Activated CD4-positive, alpha-beta T cell treated with anti-CD3 and anti-CD28 coated beads for 36 hours (primary cell): ENCODE results near the gene KRT17. TPM values are rescaled to one million over a fixed set of nuclear protein-coding genes. Genes with fewer than 3 reads are reported as not detected.
"Not testable (repeated sequence)": the region's sequence is repeated elsewhere in the genome, so short reads cannot be mapped to it uniquely, and the experiment has no call there.

Experiments used
- ATAC-seq: fragments of 200-7000 bp; cut with Tn5 transposase; one replicate; pipeline ENCODE4 v1.10.0; 2021; ENCODE audit warnings: mild to moderate bottlenecking, moderate library complexity
- CTCF ChIA-PET: fragments of 350-600 bp; sonication (Branson Sonifier 250); formaldehyde crosslinking; loops from one replicate; lab custom pipeline; 2021; ENCODE audit warnings: antibody characterized with exemption; lab: Charles Lee
- POLR2A ChIA-PET: fragments of 350-600 bp; sonication (Branson Sonifier 250); formaldehyde crosslinking; loops from one replicate; lab custom pipeline; 2021; ENCODE audit warnings: antibody characterized with exemption, inconsistent platforms; lab: Charles Lee
- DNase-seq: peaks from one replicate; pipeline ENCODE4 v3.0.0-alpha.2; 2020
- H3K27ac Mint-ChIP-seq: one replicate; pipeline ENCODE4 v1.8.0; 2021; ENCODE audit warnings: mixed read lengths
- H3K27me3 Mint-ChIP-seq: one replicate; pipeline ENCODE4 v1.8.0; 2021; ENCODE audit warnings: mixed read lengths
- H3K36me3 Mint-ChIP-seq: one replicate; pipeline ENCODE4 v1.8.0; 2021; ENCODE audit warnings: low read depth, mixed read lengths
- H3K4me1 Mint-ChIP-seq: one replicate; pipeline ENCODE4 v1.8.0; 2021; ENCODE audit warnings: mixed read lengths
- H3K4me3 Mint-ChIP-seq: one replicate; pipeline ENCODE4 v1.8.0; 2021; ENCODE audit warnings: mild to moderate bottlenecking, moderate library complexity, mixed read lengths
- H3K9me3 Mint-ChIP-seq: one replicate; pipeline ENCODE4 v1.8.0; 2021; ENCODE audit warnings: low read depth, mixed read lengths
- intact Hi-C, 2 experiments: fragments of 100-400 bp; cut with DNase I in 1 of 2; cut with micrococcal nuclease in 1 of 2; formaldehyde crosslinking; loops; one replicate each; pipeline versions ENCODE4 v1.14.2 to v1.15.1; 2022 to 2024; cut with DNase I, micrococcal nuclease
- total RNA-seq, 2 experiments: library from RNA; stranded (reverse); gene quantifications; one replicate each; pipeline ENCODE4 v1.2.3, GENCODE V29; 2021

KRT17 gene
- total RNA-seq, 2 experiments from 2014 or later = not detected

DNA sequence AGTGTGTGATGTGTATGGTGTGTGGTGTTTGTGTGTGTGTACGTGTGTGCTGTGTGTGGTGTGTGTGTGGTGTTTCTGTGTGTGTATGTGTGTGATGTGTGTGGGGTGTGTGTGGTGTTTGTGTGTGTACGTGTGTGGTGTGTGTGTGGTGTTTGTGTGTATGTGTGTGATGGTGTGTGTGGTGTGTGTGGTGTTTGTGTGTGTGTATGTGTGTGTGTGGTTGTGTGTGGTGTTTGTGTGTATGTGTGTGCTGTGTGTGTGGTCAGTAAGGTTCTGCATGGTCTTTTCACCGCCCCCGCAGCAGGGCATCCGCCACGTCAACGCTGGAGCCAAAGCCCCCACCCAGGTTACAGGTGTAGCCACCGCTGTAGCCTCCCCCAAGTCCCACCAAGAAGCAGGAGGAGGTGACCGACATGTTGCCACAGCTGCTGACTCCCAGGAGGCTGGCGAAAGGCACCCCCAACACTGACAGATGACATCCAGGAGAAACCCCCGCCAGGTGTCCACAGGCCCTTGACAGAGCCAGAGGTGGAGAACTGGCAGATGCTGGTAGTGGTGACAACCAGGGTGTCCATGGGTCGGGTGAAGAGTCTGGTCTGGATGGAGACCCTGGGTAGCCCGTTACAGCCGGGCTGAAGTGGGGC lies 9.3 kb upstream of the KRT17 start:
- no peak overlapping the region for H3K4me3 Mint-ChIP-seq
- ATAC-seq (no peak), DNase-seq (no peak)
- H3K36me3 Mint-ChIP-seq = no peaks in the 10 kb centered on the region
- no peaks in the 10 kb centered on the region for H3K4me1 Mint-ChIP-seq
- ChIA-PET CTCF (interaction anchor here (1.2 kb wide), 1 partner anchor 85 kb away, joined by 3 read pairs; no protein-coding TSS in a partner anchor), POLR2A (no interaction called here)
- H3K27me3 Mint-ChIP-seq = no peaks in the 10 kb centered on the region
- intact Hi-C loops = no loop called here
- no peaks in the 10 kb centered on the region for H3K9me3 Mint-ChIP-seq
- no peak overlapping the region for H3K27ac Mint-ChIP-seq

GRCh38 chr17:41632482-41633105 lies 8.2 kb upstream of the KRT17 start:
- H3K4me1 Mint-ChIP-seq = no peaks in the 10 kb centered on the region
- ChIA-PET CTCF (no interaction called here), POLR2A (no interaction called here)
- H3K4me3 Mint-ChIP-seq = no peak overlapping the region
- DNase-seq (no peak), ATAC-seq (no peak)
- intact Hi-C loops = no loop called here
- H3K36me3 Mint-ChIP-seq = no peaks in the 10 kb centered on the region
- no peak overlapping the region for H3K27ac Mint-ChIP-seq
- no peaks in the 10 kb centered on the region for H3K27me3 Mint-ChIP-seq
- H3K9me3 Mint-ChIP-seq = no peaks in the 10 kb centered on the region

- ATAC-seq = no peak
- Mint-ChIP-seq H3K9me3 (no peaks in the 10 kb centered on the region), H3K27me3 (no peaks in the 10 kb centered on the region), H3K36me3 (no peaks in the 10 kb centered on the region), H3K4me3 (no peak overlapping the region), H3K27ac (no peak overlapping the region), H3K4me1 (no peaks in the 10 kb centered on the region)
- DNase-seq = no peak
- CTCF ChIA-PET = no interaction called here
- intact Hi-C loops = no loop called here
- POLR2A ChIA-PET = no interaction called here
Measured at GRCh38 chr17:41631898-41632285, 7.5 kb upstream of the KRT17 start.

- ChIA-PET POLR2A (interaction anchor here (0.6 kb wide), 1 partner anchor 1925 kb away, joined by 3 read pairs; no protein-coding TSS in a partner anchor), CTCF (interaction anchor here (0.6 kb wide), 1 partner anchor 81 kb away, joined by 3 read pairs; no protein-coding TSS in a partner anchor)
- Mint-ChIP-seq H3K27ac (no peak overlapping the region), H3K36me3 (no peaks in the 10 kb centered on the region), H3K27me3 (no peaks in the 10 kb centered on the region), H3K4me3 (no peak overlapping the region), H3K9me3 (no peaks in the 10 kb centered on the region), H3K4me1 (no peaks in the 10 kb centered on the region)
- intact Hi-C loops = no loop called here
- no peak for ATAC-seq
- no peak for DNase-seq
Measured at GRCh38 chr17:41631025-41631897, 6.9 kb upstream of the KRT17 start.

GRCh38 chr17:41629826-41630670 lies 5.7 kb upstream of the KRT17 start:
- intact Hi-C loops = no loop called here
- POLR2A ChIA-PET = no interaction called here
- H3K36me3 Mint-ChIP-seq = no peaks in the 10 kb centered on the region
- H3K9me3 Mint-ChIP-seq = no peaks in the 10 kb centered on the region
- H3K4me3 Mint-ChIP-seq = no peak overlapping the region
- H3K27me3 Mint-ChIP-seq = no peaks in the 10 kb centered on the region
- H3K4me1 Mint-ChIP-seq = no peaks in the 10 kb centered on the region
- DNase-seq (no peak), ATAC-seq (no peak)
- CTCF ChIA-PET = no interaction called here
- H3K27ac Mint-ChIP-seq = no peak overlapping the region

DNA sequence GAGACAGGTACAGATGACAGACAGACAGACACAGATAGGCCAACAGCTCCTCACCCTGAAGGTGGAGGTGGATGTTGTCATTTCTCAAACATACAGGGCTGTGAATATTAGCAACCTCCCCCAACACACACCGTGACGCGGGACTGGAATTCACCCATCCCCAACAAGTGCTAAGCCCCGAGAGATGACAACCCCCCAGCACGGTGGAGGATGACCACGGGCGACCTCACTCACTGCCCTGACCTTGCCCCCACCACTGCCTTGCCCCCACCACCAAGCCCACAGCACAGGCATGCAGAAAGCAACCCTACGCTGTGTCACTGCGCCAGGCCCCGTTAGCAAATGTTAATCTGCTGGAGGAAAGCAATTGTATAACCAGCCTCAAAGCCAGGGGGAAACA lies 4.9 kb upstream of the KRT17 start:
- Mint-ChIP-seq H3K4me3 (no peak overlapping the region), H3K27ac (no peak overlapping the region), H3K4me1 (no peaks in the 10 kb centered on the region), H3K36me3 (no peaks in the 10 kb centered on the region), H3K9me3 (no peaks in the 10 kb centered on the region), H3K27me3 (no peaks in the 10 kb centered on the region)
- ChIA-PET POLR2A (no interaction called here), CTCF (no interaction called here)
- ATAC-seq = no peak
- DNase-seq = no peak
- intact Hi-C loops = no loop called here

- ATAC-seq, H3K9me3 Mint-ChIP-seq, H3K36me3 Mint-ChIP-seq, POLR2A ChIA-PET, intact Hi-C loops, DNase-seq, H3K4me3 Mint-ChIP-seq, H3K27ac Mint-ChIP-seq, H3K27me3 Mint-ChIP-seq, H3K4me1 Mint-ChIP-seq: not testable (repeated sequence)
- CTCF ChIA-PET = interaction anchor here (0.7 kb wide), 1 partner anchor 1414 kb away, joined by 3 read pairs; no protein-coding TSS in a partner anchor
Measured at GRCh38 chr17:41628621-41629255, 4.4 kb upstream of the KRT17 start.

GRCh38 chr17:41628073-41628370 lies 3.6 kb upstream of the KRT17 start:
- ATAC-seq, CTCF ChIA-PET, H3K4me3 Mint-ChIP-seq, H3K36me3 Mint-ChIP-seq, DNase-seq, intact Hi-C loops, H3K9me3 Mint-ChIP-seq, H3K4me1 Mint-ChIP-seq, H3K27me3 Mint-ChIP-seq, H3K27ac Mint-ChIP-seq: not testable (repeated sequence)
- POLR2A ChIA-PET = interaction anchor here (0.6 kb wide), 1 partner anchor 144 kb away, joined by 4 read pairs; no protein-coding TSS in a partner anchor

- ATAC-seq (no peak), DNase-seq (no peak)
- Mint-ChIP-seq H3K27me3 (no peaks in the 10 kb centered on the region), H3K9me3 (no peaks in the 10 kb centered on the region), H3K4me1 (no peaks in the 10 kb centered on the region), H3K27ac (no peak overlapping the region), H3K4me3 (no peak overlapping the region), H3K36me3 (no peaks in the 10 kb centered on the region)
- intact Hi-C loops = no loop called here
- ChIA-PET POLR2A (interaction anchor here (0.6 kb wide), 1 partner anchor 143 kb away, joined by 4 read pairs; no protein-coding TSS in a partner anchor), CTCF (no interaction called here)
Measured at GRCh38 chr17:41627316-41628072, 3.1 kb upstream of the KRT17 start.

GRCh38 chr17:41626914-41627295 lies 2.5 kb upstream of the KRT17 start:
- H3K27ac Mint-ChIP-seq, H3K4me3 Mint-ChIP-seq, H3K27me3 Mint-ChIP-seq, CTCF ChIA-PET, H3K9me3 Mint-ChIP-seq, H3K4me1 Mint-ChIP-seq, DNase-seq, H3K36me3 Mint-ChIP-seq, intact Hi-C loops, POLR2A ChIA-PET, ATAC-seq: not testable (repeated sequence)
